ENCODE data around the gene C2CD2.

C2CD2 gene

DNA sequence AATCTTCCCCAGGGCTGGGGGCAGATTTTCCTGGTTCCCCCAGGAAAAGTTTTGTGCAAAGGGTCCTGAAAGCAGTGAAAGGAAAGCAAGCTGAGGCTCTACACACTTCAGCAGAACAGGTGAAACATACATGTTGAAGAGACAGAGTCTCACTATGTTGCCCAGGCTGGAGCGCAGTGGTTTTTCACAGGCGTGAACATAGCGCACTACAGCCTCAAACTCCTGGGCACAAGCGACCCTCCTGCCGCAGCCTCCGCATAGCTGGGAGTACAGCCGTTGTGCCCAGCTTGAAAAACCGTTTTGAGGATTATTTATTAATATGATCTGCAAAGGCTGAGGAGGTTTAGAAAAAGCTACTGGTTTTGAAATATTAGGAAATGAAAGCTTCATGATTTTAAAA, 86.5 kb downstream of the C2CD2 start:
- no peak for DNase-seq (ENCODE audit: low read depth in 2 of 2)

DNA sequence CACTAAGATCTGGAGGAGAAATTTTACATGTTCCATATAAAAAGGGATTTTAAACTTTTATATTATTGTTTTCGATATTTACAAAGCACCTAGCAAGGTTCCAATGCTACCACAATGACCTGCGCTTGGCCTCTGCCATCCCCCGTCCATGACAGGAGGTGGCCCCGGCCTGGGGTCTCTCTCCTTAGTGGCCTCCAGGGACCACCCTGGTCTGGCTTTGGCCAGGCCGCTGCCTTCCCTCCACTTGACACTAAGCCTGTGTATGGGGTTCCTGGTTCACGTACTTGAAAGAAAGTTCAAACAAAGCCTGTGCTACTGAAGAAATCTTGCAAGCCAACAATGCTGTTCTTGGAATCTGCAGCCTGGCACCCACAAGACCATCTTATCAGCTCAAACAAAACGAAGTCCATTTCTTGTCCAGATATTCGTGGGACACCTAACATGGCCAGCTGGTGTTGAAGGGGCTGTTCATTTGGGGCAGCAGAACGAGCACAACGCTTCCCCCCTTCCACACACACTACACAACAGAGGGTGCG, 87.5 kb downstream of the C2CD2 start:
- DNase-seq (ENCODE audit: low read depth in 2 of 2) = no peak

DNA sequence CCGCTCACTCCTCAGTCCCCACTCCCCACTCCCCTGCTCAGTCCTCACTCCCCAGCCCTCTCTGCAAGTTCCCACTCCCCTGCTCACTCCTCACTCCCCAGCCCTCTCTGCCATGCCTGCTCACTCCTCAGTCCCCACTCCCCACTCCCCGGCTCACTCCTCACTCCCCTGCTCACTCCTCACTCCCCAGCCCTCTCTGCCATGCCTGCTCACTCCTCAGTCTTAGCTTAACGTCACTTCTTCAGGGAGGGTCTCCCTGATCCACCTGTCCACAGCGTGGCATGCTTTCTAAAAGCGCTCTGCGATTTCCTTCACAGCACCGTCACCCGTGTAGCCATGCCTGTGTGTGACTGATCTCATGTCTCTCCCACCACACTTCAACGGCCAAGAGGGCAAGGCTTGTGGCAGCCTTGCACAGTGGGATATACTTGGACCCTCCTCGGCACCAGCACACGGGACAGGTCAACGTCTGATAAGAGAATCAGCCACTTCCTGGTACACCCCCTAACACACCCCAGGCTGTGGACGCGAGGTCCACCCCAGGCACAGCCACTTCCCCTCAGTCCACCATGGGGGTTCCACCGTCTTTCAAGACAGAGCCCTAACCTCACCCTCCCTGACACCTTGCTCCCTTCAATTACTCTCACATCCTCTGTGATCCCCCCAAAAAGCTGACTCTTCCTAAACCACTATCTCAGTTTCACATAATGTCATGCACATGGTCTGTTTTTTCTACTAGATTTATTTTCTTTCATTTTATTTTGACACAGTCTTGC, 88.6 kb downstream of the C2CD2 start:
- no peak for DNase-seq (ENCODE audit: low read depth in 2 of 2)

DNA sequence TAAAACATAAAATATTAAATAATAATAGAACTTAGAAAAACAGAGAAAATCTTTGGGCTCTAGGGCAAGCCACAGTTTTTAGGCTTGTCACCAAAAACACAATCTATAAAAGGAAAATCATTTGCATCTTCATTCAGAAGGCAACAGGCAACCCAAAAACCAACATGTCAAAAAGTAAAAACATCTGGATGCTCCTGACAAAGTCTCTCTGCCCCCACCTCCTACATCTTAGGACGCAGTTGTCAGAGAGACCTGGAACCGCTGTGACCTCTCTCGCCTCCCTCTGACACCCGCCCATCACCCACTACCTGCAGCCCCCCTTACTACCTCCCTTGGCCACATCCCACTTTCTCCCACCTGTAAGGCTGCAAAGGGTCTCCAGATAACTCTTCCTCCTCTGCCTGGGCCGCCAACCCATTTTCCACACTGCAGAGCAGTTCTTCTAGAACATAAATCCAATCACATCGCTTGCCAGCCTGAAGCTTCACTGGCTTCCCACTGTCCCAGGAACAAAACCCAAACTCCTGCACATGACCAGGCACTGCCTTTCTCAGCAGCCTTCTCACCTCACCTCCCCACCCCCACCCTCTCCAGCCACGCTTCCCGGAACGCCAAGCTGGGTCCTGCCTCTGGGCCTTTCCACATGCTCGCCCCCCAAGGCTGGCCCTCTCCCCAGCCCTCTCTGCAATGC, 89.4 kb downstream of the C2CD2 start:
- no peak for DNase-seq (ENCODE audit: low read depth in 2 of 2)

DNA sequence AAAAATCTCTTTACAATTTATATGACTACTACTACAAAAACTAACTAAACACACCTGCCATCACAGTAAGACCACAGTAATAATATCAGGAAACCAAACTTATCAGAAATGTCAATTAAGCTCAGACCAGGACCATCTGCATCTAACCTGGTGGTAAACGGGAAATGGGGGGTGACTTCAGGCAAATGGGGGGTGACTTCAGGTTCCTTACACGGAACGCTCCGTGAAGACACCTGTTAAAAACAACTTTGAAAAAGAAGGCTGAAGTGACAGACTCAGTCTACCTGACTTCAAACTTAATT, 90.4 kb downstream of the C2CD2 start:
- no peak for DNase-seq (ENCODE audit: low read depth in 2 of 2)

DNA sequence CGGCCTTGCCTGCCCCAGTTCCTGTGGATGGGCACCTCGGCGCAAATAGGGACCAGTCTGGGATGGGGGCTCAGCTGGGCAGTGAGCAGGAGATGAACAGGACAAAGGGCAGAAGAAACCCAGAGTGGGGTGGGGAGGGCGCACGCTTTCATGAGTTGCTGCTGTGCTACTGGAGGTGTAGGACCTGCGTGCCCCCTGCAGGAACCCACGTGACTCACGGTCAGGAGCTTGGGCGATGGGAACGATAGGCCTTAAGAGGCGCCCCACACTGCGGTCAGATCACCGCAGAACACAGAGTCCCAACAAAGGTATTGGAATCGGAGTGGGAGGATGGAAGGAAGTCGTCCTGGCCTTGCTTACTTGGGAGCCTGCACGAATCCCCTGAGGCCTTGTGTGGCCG, 91.8 kb downstream of the C2CD2 start:
- no peak for DNase-seq (ENCODE audit: low read depth in 2 of 2)

DNA sequence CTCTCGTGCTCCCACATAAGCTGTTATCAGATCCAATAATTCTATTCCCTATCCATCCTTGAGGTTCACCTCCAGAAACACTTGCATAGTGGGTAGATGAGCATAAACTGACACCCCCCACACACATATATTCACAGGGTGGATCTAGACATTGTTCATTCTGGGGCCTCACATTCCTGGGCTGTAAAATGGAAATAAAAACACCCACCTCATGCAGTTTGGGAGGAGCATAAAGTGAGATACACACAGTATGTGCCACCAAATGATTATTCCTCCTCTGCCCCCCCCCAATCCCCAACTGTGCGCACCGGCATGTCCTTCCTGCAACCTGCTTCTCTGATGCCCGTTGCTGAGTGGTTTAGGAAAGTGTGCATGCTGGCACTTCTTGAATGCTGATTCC, 92.6 kb downstream of the C2CD2 start:
- DNase-seq (ENCODE audit: low read depth in 2 of 2) = no peak

DNA sequence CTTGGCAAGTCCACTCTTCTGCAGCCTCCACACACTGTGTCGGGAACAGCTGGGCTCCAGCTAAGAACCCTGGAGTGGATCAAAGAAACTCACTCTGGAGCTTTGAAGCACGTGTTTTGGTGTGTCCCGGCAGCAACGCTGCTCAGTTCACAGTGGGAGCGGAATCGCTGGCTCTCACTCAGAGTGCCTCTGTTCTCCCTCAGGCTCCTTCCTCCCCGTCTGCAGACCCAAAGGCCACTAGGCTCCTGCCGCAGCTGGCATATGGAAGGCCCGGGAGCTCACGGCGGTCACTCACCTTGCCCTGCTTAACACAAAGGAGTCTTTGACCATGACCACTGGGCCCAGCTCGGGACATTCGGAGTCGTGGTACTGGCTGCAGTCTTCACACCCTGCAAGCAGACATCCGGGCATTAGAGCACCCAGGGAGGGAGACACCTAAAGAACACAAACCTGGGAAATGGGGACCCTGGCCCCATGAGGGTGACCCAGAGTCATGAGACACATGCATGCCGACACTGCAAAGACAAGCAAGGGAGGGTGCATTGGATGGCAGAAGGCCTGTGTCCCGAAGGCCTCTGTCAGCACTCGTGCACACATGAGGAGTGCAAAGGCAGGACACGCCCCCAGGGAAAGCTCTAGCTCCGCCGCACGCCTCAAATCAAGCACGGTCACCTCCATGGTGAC, 94.4 kb downstream of the C2CD2 start:
- DNase-seq (ENCODE audit: low read depth in 2 of 2) = no peak

DNA sequence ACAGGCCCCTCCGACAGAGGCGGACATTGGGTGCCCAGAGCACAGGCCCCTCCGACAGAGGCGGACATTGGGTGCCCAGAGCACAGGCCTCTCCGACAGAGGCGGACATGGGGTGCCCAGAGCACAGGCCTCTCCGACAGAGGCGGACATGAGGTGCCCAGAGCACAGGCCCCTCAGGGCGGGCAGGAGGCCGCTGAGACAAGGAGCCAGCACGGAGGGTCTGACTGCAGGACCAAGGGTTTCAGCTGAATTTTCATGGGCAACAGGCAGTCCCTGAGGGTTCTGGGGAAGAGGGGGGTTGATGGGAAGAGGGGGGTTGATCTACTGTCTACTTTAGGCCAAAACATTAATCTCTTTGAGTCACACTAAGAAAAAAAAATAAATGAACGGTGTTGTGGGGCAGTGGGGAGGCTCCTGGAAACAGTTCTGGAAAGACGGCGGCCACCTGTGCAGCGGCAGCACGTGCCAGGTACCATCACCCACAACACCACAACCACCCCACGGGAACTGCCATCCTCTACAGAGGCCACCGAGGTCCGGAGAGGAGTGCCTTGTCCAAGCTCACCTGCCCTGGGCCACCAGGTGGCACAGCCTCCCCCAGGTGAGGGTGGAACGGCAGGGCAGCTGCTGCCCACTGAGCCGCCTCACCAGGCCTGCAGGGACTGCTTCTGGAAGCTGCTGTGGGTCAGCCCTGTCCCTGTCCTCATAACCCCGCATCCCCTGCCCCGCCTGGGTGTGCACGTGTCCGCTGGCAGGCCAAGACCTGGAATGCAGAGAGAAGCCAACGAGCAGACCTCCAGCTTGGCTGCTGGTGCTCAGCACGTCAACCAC, 95.1 kb downstream of the C2CD2 start:
- no peak for DNase-seq (ENCODE audit: low read depth in 2 of 2)

DNA sequence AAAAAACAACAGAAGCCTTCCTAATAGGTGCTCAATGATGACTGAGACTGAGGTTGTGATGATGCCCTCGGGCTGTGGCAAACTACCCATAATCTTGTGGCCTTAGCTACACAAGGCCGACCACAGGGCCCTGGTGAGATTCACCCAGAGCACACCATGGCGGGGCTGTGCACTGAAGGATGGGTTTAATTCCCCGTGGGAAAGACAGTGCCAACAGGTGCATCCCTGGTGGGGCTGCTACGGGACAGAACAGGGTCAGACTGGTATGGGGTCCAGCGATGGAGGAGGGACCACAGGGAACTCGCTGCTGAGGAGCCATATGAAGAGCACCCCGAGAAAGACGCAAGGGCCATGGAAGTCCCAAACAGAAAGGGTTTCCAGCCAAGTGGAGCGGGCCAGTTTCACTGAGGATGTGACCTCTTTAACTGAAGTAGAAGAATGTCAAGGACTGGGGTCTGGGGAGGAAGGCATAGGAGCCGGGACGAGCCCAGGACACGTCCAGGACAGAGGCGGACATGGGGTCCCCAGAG, 96.0 kb downstream of the C2CD2 start:
- DNase-seq (ENCODE audit: low read depth in 2 of 2) = no peak

DNA sequence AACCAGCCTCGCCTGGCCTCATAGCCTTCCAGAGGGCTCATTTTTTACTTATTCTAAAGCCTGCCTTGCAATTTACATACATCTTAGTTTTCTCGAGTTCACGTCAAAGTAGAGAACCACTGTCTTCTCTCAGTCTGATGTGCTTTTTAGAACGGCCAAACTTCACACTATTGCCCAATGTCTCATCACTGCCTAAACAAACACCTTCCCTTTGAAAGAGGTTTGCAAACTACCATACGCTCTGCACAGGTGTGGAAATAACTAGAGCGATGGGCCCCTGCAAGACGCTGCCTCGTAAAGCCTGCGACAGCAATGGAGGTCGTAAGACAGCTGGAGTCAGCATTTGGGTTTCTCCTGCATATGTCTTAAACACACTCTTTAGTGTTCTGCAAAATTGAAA, 97.2 kb downstream of the C2CD2 start:
- no peak for DNase-seq (ENCODE audit: low read depth in 2 of 2)

DNA sequence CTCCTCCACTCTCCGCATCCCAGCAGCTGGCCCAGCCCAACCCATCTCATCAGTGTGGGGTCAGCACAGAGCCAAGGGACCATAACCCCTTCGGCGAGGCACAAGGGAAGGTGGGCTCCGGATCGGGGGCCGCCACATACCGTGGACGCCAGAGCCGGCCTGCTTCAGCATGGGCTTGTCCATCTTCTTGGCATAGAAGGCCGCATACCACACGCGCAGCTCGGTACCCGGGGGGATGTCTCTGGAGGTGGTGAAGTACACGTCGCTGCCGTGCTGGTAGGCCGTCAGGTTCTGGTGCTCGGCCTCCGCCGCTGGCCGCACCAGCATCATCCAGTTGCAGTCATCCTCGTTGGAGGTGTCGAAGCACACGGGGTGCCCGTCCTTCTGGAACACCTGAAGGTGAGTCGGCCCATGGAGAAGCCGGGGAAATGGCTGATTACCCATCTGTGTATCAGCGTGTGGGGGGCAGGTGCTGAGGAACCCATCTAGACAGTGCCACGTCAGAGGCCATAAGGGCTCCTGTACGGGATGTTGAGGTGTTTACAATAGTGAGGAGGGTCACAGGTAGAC, 99.3 kb downstream of the C2CD2 start:
- DNase-seq (ENCODE audit: low read depth in 2 of 2) = no peak

DNA sequence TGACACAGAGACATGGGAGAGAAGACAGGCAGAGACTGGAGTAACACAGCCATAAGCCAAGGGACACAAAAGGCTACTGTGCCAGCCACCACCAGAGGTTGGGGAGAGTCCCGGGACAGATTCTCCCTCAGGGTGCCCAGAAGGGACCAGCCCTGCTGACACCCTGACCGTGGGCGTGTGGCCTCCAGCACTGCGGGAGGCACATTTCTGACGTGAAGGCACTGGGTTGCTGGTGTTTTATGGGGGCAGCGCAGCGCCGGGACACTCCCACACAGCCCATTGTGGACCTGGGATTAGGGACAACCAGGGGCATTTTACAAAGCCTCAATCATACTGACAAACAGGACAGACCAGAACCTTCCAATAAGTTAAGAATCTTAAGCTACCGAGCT, 100.9 kb downstream of the C2CD2 start:
- no peak for DNase-seq (ENCODE audit: low read depth in 2 of 2)

DNA sequence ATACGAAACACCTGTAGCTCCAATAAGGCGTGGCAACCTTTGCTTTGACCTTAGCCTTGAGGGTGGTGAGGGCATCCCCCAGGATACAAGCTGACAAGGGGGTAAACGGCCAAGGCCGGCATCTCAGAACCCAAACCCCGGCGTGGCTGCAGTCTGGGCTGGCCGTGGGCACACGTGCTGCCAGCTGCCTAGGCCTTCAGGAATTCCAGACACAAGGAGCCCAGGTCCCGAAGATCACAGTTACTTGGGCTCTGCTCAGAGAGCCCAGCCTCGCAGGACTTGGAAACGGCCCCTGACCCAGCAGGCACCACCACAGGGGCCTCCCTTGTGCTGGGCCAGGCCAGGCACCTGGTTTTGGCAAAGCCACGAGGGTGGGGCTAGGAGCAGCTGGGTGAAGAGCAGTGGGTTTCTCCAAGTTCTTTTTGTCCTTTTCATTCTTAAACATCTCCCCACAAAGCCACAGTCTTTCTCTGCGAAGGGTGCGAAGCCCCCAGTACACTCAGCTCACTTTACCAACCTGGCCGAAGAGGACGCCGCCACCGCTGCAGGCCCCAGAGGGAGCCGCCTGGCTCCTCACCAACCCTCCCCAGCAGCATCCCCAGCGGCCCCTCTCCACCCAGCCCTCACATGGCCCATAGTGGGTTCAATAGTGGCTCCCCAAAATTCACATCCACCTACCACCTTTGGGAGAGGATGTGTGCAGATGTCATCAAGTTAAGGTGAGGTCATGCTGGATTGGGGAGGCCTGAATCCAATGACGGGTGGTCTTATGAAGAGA, 101.5 kb downstream of the C2CD2 start:
- no peak for DNase-seq (ENCODE audit: low read depth in 2 of 2)

DNA sequence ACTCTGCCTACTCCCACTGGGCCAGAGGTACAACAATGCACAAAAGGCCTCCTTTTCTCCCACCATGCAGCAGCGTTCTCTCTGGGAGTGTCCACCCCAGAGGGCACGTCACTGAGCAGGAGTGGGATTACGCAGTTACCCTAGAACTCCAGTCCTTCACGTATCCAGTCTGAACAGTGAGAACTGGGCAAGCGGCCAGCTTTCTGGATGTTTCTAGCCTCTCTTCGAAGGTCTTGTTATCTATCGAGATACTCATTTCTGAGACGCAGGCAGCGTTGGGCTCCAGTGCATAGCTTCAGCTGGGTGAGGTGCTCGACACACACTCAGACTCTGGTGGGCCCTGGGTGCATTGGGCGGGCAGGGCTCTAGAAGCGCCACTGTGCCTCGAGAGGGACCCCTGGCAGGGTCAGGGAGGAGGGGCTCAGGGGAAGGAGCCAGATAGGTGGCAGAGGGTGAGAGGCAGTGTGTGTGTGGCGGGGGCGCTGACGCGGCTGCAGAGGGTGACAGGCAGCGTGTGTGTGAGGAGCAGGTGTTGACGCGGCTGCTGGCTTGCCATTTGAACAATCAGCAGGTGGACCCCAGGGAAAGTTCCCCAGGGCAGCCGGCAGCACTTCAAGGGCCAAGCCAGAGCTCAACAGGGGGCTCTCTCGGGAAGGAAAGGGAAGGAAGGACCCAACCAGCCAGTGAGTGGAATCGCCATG, 102.6 kb downstream of the C2CD2 start:
- no peak for DNase-seq (ENCODE audit: low read depth in 2 of 2)

DNA sequence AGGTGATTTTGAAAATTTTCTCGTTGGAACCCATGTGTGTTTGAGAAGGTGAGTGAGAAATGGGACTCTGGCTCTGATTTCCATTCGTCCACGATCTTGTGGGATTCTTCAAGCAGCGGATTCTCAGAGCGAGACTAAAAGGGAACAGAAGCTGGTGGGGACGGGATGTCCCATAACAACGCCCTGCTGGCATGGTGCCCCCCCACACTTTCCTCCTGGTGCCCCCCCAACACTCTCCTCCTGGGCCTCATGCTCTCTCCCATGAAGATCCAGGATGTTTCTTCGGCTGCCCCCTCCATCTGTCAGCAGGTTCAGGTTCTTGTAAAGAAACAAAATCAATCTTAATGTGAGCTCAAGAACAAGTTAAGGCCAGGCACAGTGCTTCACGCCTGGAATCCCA, 103.7 kb downstream of the C2CD2 start:
- no peak for DNase-seq (ENCODE audit: low read depth in 2 of 2)

DNA sequence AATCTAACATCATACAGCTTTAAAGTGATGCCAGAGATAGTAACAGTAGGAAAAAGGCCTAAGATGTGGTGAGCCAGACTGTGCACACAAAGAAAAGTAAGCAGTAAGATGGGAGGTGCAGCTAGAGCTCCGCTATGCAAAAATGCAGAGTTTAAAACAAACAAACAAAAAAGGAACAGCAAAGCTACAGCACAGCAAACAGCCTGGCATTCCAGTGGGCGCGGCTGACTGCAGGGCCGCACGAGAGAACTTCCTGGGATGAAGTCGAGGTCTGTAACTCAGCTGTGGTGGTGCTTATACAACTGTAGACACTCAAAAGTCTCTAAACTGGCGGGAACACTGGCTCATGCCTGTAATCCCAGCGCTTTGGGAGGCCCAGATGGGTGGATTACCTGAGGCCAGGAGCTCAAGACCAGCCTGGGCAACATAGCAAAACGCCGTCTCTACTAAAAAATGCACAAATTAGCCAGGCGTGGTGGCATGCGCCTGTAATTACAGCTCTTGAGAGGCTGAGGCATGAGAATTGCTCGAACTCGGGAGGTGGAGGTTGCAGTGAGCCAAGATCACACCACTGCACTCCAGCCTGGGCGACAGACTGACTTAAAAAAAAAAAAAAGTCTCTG, 104.7 kb downstream of the C2CD2 start:
- no peak for DNase-seq (ENCODE audit: low read depth in 2 of 2)

DNA sequence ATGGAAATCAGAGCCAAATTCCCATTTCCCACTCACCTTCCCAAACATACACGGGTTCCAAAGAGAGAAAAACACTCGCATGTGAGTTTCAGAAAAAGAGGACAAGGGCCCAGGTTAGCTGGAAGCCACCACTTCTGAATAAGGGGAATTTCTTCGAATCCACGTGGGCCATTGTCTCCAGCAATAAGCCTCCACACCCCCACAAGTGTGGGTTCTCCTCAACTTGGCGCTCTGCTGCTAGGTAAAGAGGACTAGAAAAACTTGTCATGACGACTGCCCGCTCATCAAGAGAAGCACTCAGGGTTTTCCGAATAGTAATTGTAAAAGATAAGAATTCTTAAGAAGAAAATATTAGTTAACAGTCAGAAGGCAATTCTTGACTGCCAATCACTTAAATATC, 105.3 kb downstream of the C2CD2 start:
- no peak for DNase-seq (ENCODE audit: low read depth in 2 of 2)

DNA sequence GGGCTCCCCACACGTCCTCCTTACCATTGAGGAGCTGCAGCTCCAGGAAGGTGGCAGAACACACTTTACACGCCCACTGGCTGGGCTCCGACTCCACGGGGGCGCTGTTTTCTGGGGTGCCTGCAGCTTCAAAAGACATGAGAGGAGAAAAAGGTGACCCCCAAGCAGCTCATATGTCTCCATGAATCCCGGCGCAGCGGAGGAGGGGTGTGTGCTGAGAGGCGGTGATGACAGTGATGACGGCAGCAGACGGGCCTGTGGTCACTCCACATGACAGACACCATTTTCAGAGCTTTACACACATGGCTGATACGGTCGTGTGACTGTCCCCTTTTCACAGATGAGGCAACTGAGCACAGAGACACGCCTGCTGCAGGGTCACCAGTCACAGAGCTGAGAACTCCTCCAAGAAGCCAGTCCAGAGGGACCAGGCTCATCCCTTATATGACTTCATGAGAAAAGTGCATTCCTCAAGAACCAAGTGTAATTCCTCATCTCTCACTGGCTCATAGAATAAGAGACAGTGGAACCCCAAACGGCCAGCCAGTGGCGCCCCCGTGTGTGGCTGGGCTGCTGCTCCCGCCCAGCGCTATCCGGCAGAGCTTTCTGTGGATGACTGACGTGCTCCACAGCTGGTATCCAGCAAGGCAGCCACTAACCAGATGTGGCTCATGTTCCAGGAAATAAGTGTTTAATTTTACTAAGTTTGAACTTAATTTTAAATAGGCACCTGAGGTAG, 106.6 kb downstream of the C2CD2 start:
- DNase-seq (ENCODE audit: low read depth in 2 of 2) = no peak
